IMR-90 (cell line): ENCODE measurements around the gene GDPD5. TPM values are rescaled to one million over a fixed set of nuclear protein-coding genes. Genes with fewer than 3 reads are reported as not detected.
A peak's percentile ranks its signal among the peaks of the same experiment; 100 is the strongest.

Source experiments
- ATAC-seq: fragments of 200-7000 bp; cut with Tn5 transposase; 2 replicates; pipeline ENCODE4 v1.9.1; 2020; ENCODE audit warnings: low read depth, mild to moderate bottlenecking, moderate library complexity
- BruUV-seq: library from RNA; stranded (reverse); fragments of 400-500 nt; replicated peaks from 2 replicates; lab custom pipeline; 2021; lab: Mats Ljungman, UMichigan
- CTCF ChIA-PET: fragments of 300-600 bp; formaldehyde crosslinking; extraction: SDS; loops from one replicate; lab custom pipeline; 2021; ENCODE audit warnings: antibody characterized with exemption; lab: Yijun Ruan, JAX
- POLR2A ChIA-PET: fragments of 300-600 bp; sonication (Branson Sonifier 250); formaldehyde crosslinking; loops from one replicate; lab custom pipeline; 2022; ENCODE audit warnings: antibody characterized with exemption; ENCODE audit not compliant: unreplicated experiment; lab: Charles Lee
- DNase-seq: peaks from one replicate; pipeline ENCODE4 v3.0.0; 2013
- H2AFZ ChIP-seq: replicated peaks from 2 replicates; pipeline ENCODE3; 2013; ENCODE audit warnings: low read length, mild to moderate bottlenecking; ENCODE audit not compliant: poor library complexity
- H2AK5ac ChIP-seq: 2 replicates; pipeline ENCODE4 v1.6.1; 2013; ENCODE audit warnings: low read depth, low read length, inconsistent platforms
- H2AK9ac ChIP-seq: replicated peaks from 2 replicates; pipeline ENCODE3; 2013; ENCODE audit warnings: mild to moderate bottlenecking, low read depth, low read length, moderate library complexity; ENCODE audit not compliant: poor library complexity
- H2BK120ac ChIP-seq: 2 replicates; pipeline ENCODE4 v1.6.1; 2013; ENCODE audit warnings: low read depth, low read length, inconsistent platforms
- H2BK15ac ChIP-seq: 3 replicates; pipeline ENCODE4 v1.6.1; 2013; ENCODE audit warnings: low read depth, low read length, inconsistent platforms
- H2BK20ac ChIP-seq: 2 replicates; pipeline ENCODE4 v1.6.1; 2013; ENCODE audit warnings: low read depth, mild to moderate bottlenecking, inconsistent platforms, low read length, moderate library complexity
- H2BK5ac ChIP-seq: 2 replicates; pipeline ENCODE4 v1.6.1; 2013; ENCODE audit warnings: mild to moderate bottlenecking, low read depth, low read length, inconsistent platforms; ENCODE audit not compliant: poor library complexity, severe bottlenecking
- H3K14ac ChIP-seq: replicated peaks from 2 replicates; pipeline ENCODE4 v1.6.1; 2013; ENCODE audit warnings: low read depth, low read length, inconsistent platforms
- H3K18ac ChIP-seq: 2 replicates; pipeline ENCODE4 v1.6.1; 2013; ENCODE audit warnings: low read depth, low read length, control low read depth
- H3K23ac ChIP-seq: 2 replicates; pipeline ENCODE4 v1.6.1; 2013; ENCODE audit warnings: low read depth, low read length, inconsistent platforms
- H3K27ac ChIP-seq: 2 replicates; pipeline ENCODE4 v1.5.1; 2013; ENCODE audit warnings: mild to moderate bottlenecking, control low read depth, low read length; ENCODE audit not compliant: insufficient read depth
- H3K27me3 ChIP-seq: 2 replicates; pipeline ENCODE4 v1.6.1; 2013; ENCODE audit warnings: low read length; ENCODE audit not compliant: control insufficient read depth, insufficient read depth
- H3K36me3 ChIP-seq: 2 replicates; pipeline ENCODE4 v1.6.1; 2013; ENCODE audit warnings: low read length, mixed read lengths; ENCODE audit not compliant: control insufficient read depth, insufficient read depth
- H3K4ac ChIP-seq: 2 replicates; pipeline ENCODE4 v1.6.1; 2013; ENCODE audit warnings: low read depth, low read length, inconsistent platforms
- H3K4me1 ChIP-seq: 2 replicates; pipeline ENCODE4 v1.6.1; 2013; ENCODE audit warnings: low read length, mixed read lengths; ENCODE audit not compliant: control insufficient read depth, insufficient read depth
- H3K4me2 ChIP-seq: 2 replicates; pipeline ENCODE4 v1.6.1; 2013; ENCODE audit warnings: low read depth, mild to moderate bottlenecking, control low read depth, low read length, moderate library complexity
- H3K4me3 ChIP-seq: 2 replicates; pipeline ENCODE4 v1.5.1; 2013; ENCODE audit warnings: low read depth, mild to moderate bottlenecking, control low read depth, low read length, moderate library complexity; ENCODE audit not compliant: insufficient read depth
- H3K56ac ChIP-seq: 2 replicates; pipeline ENCODE4 v1.6.1; 2013; ENCODE audit warnings: low read length, inconsistent platforms; ENCODE audit not compliant: insufficient read depth; ENCODE audit errors: extremely low read depth
- H3K79me1 ChIP-seq, 2 experiments: 2 replicates each; pipeline ENCODE4 v1.6.1; 2013; ENCODE audit warnings: low read length in 2 of 2, inconsistent platforms in 1 of 2, low read depth in 1 of 2
- H3K9ac ChIP-seq: 2 replicates; pipeline ENCODE4 v1.6.1; 2013; ENCODE audit warnings: low read depth, low read length, control low read depth
- H3K9me1 ChIP-seq: 2 replicates; pipeline ENCODE4 v1.6.1; 2013; ENCODE audit warnings: low read length, inconsistent platforms; ENCODE audit not compliant: insufficient read depth
- H3K9me3 ChIP-seq: 2 replicates; pipeline ENCODE4 v1.6.1; 2013; ENCODE audit warnings: low read length; ENCODE audit not compliant: control insufficient read depth, insufficient read depth
- H4K20me1 ChIP-seq: 2 replicates; pipeline ENCODE4 v1.6.1; 2013; ENCODE audit warnings: low read length, inconsistent platforms; ENCODE audit not compliant: insufficient read depth
- H4K5ac ChIP-seq: 2 replicates; pipeline ENCODE4 v1.6.1; 2013; ENCODE audit warnings: mild to moderate bottlenecking, low read depth, low read length, control low read depth
- H4K8ac ChIP-seq, 2 experiments: 2 replicates each; pipeline ENCODE4 v1.6.1; 2013; ENCODE audit warnings: low read depth in 2 of 2, low read length in 2 of 2, control low read depth in 1 of 2, inconsistent platforms in 1 of 2
- H4K91ac ChIP-seq: 2 replicates; pipeline ENCODE4 v1.6.1; 2013; ENCODE audit warnings: low read depth, low read length, inconsistent platforms; ENCODE audit not compliant: insufficient read depth
- BHLHE40 ChIP-seq: fragments of 150-350 bp; IDR thresholded peaks from 2 replicates; pipeline ENCODE4 v1.6.1; 2016; ENCODE audit warnings: mild to moderate bottlenecking, low read depth, low read length
- CEBPB ChIP-seq: IDR thresholded peaks from 2 replicates; pipeline ENCODE4 v1.6.1; 2012; ENCODE audit warnings: low read depth, low read length, improper control_type of control experiment
- CHD1 ChIP-seq: IDR thresholded peaks from 2 replicates; pipeline ENCODE4 v1.6.1; 2012; ENCODE audit warnings: low read depth, low read length, improper control_type of control experiment
- ELK1 ChIP-seq: fragments of 150-350 bp; IDR thresholded peaks from 2 replicates; pipeline ENCODE4 v1.6.1; 2016; ENCODE audit warnings: low read depth, mild to moderate bottlenecking, low read length, moderate library complexity, borderline replicate concordance
- FOS ChIP-seq: fragments of 150-350 bp; IDR thresholded peaks from 2 replicates; pipeline ENCODE4 v1.6.1; 2016; ENCODE audit warnings: low read depth, low read length
- MAFK ChIP-seq: IDR thresholded peaks from 2 replicates; pipeline ENCODE4 v1.6.1; 2012; ENCODE audit warnings: low read depth, low read length, improper control_type of control experiment
- MXI1 ChIP-seq: IDR thresholded peaks from 2 replicates; pipeline ENCODE4 v1.6.1; 2012; ENCODE audit warnings: low read depth, mild to moderate bottlenecking, low read length, moderate library complexity, borderline replicate concordance
- NFE2L2 ChIP-seq: fragments of 150-350 bp; IDR thresholded peaks from 2 replicates; pipeline ENCODE4 v1.6.1; 2016; ENCODE audit warnings: low read depth, mild to moderate bottlenecking, low read length
- RCOR1 ChIP-seq: IDR thresholded peaks from 2 replicates; pipeline ENCODE4 v1.6.1; 2012; ENCODE audit warnings: mild to moderate bottlenecking, low read length, improper control_type of control experiment; ENCODE audit not compliant: insufficient replicate concordance
- RFX5 ChIP-seq: IDR thresholded peaks from 2 replicates; pipeline ENCODE4 v1.8.0; 2012; ENCODE audit warnings: low read depth, mild to moderate bottlenecking, low read length, moderate library complexity
- SMC3 ChIP-seq: fragments of 150-350 bp; IDR thresholded peaks from 2 replicates; pipeline ENCODE4 v1.6.1; 2016; ENCODE audit warnings: low read depth, mild to moderate bottlenecking, antibody characterized with exemption, low read length, moderate library complexity
- USF2 ChIP-seq: fragments of 150-350 bp; IDR thresholded peaks from 2 replicates; pipeline ENCODE4 v1.6.1; 2017; ENCODE audit warnings: mild to moderate bottlenecking, antibody characterized with exemption, low read length, low read depth
- WGBS, 2 experiments: methylation state at CpG; one replicate each; pipeline versions ENCODE4 v1.1.5 to v1.1.7; 2013; ENCODE audit warnings: missing lambda C conversion rate in 2 of 2; ENCODE audit not compliant: insufficient read length in 1 of 2; ENCODE audit errors: extremely low coverage in 2 of 2; 5-methylcytosine and 5-hydroxymethylcytosine counted together
- dilution Hi-C: fragments of 300-500 bp; cut with HindIII; formaldehyde crosslinking; loops from one replicate; pipeline ENCODE4 v1.14.3; 2018; ENCODE audit warnings: low sequenced_read_pairs; ENCODE audit not compliant: unreplicated experiment
- in situ Hi-C: fragments of 300-500 bp; cut with MboI; formaldehyde crosslinking; loops from 3 replicates; pipeline ENCODE4 v1.14.3; 2019; ENCODE audit warnings: low sequenced_read_pairs, inconsistent platforms, mixed read lengths
- intact Hi-C: fragments of 100-400 bp; cut with micrococcal nuclease; formaldehyde crosslinking; loops from 2 replicates; pipeline ENCODE4 v1.10.0; 2022
- polyA plus RNA-seq, 3 experiments: library from polyadenylated mRNA; depleted of rRNA; stranded (reverse); fragments of >200 nt; gene quantifications; 2 replicates each; pipeline ENCODE4 v1.2.3, GENCODE V29; 2012; ENCODE audit warnings: low replicate concordance in 1 of 3
- total RNA-seq: library from RNA; depleted of rRNA; stranded (reverse); fragments of >200 nt; gene quantifications from 2 replicates; pipeline ENCODE4 v1.2.3, GENCODE V29; 2012

GDPD5 gene
- total and polyA plus RNA-seq, 2 of the 4 experiments (the other 2 are of a cell fraction), result 2.0 to 7.9 TPM

GRCh38 chr11:75553182-75553581, 27.4 kb upstream of the GDPD5 start:
- intact Hi-C loops, result no loop called here
- DNase-seq (no peak), ATAC-seq (no peak)
- H3K27ac ChIP-seq, result no peak overlapping the region
- peak overlapping the region; percentile 80 for H3K4ac ChIP-seq
- H3K9ac ChIP-seq, result 0 out of 2 replicates have a peak overlapping the region, but pooled peaks have one; percentile 5
- peak overlapping the region; percentile 29; the same call in 1 of the 2 replicates for H2BK120ac ChIP-seq
- peak overlapping the region; percentile 35; the same call in 1 of the 2 replicates for H3K14ac ChIP-seq
- H3K79me1 ChIP-seq, result peaks cover 8 to 38% of the 10 kb centered on the region in 2 experiments
- dilution Hi-C loops, result no loop called here
- H3K4me2 ChIP-seq, result no peak overlapping the region
- no peak overlapping the region for H3K4me3 ChIP-seq
- peak overlapping the region; percentile 68 for H2BK20ac ChIP-seq
- peaks cover 26% of the 10 kb centered on the region for H3K9me1 ChIP-seq
- H3K56ac ChIP-seq, result no peak overlapping the region
- H3K18ac ChIP-seq, result no peak overlapping the region; the same call in 1 of the 2 replicates
- no peak overlapping the region; the same call in 2 of the 3 replicates for H2BK15ac ChIP-seq
- no peak overlapping the region for H2BK5ac ChIP-seq
- peak overlapping the region; percentile 17; the same call in 1 of the 2 replicates for H4K91ac ChIP-seq
- in situ Hi-C loops, result no loop called here
- no peaks in the 10 kb centered on the region for H4K20me1 ChIP-seq
- no peak overlapping the region for H3K23ac ChIP-seq
- H2AK5ac ChIP-seq, result peak overlapping the region; percentile 40; the same call in 1 of the 2 replicates
- TF ChIP-seq SMC3, result no peak
- no peak for TF ChIP-seq RCOR1
- TF ChIP-seq USF2, result no peak
- TF ChIP-seq FOS, result no peak
- no peak for TF ChIP-seq NFE2L2
- no peak for TF ChIP-seq MAFK
- TF ChIP-seq MXI1, result no peak
- no peak for TF ChIP-seq RFX5
- TF ChIP-seq ELK1, result no peak
- TF ChIP-seq BHLHE40, result no peak
- TF ChIP-seq CHD1, result no peak
- TF ChIP-seq CEBPB, result no peak
- H3K4me1 ChIP-seq, result peaks cover 27% of the 10 kb centered on the region
- H3K9me3 ChIP-seq, result no peaks in the 10 kb centered on the region
- no peaks in the 10 kb centered on the region for H3K27me3 ChIP-seq
- peak overlapping the region; percentile 5; the same call in 1 of the 2 replicates for H4K5ac ChIP-seq
- H3K36me3 ChIP-seq, result no peaks in the 10 kb centered on the region
- BruUV-seq, result no TSS peak
- ChIA-PET POLR2A (interaction anchor here (1.7 to 2.4 kb wide), 2 partner anchors 10 to 12 kb away, joined by 18 to 27 read pairs; no protein-coding TSS in a partner anchor), CTCF (no interaction called here)
- H2AFZ ChIP-seq, result no peak overlapping the region
- H2AK9ac ChIP-seq, result peak overlapping the region; percentile 55
- 86% methylated on average over 4 of the region's 6 CpGs; no CpG with 5 or more reads in 1 of the 2 experiments for WGBS, 2 experiments
- H4K8ac ChIP-seq, result no peak overlapping the region; a peak in 1 of 4 replicates
